ENCODE results near the gene KCNMB2. TPM values are rescaled to one million over a fixed set of nuclear protein-coding genes. Genes with fewer than 3 reads are reported as not detected.
A peak's percentile ranks its signal among the peaks of the same experiment; 100 is the strongest.

KCNMB2 gene
- total and polyA plus RNA-seq, 2 donors (not counting 1 experiment from before 2014, with no cell fraction given), result 0.17 TPM; not detected in 1

DNA sequence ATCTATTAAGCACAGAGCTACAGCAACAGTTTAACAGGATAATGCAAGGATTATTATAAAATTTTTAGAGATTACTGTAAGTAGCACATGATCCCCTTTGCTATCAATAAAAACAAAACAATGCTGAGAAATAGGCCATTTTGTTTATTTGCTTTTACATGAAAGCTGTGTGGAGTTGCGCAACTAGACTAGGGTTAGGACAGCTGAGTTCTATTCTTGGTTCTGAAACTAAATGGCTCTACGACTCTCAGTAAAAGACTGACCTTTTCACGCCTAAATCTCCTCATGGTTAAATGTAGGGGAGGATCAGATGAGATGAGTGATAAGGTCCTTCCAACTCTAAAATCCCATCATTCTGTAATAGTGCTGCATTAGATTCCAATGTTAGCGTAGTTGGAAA lies 25.0 kb downstream of the KCNMB2 start:
- H3K27ac ChIP-seq (ENCODE audit: insufficient read depth, low read length), result no peak overlapping the region
- H3K4me2 ChIP-seq (ENCODE audit: extremely low read depth, insufficient read depth, low read length), result no peak overlapping the region
- DNase-seq (ENCODE audit: low read depth in 2 of 2), result peak in 1 of 2 donors; percentile 16
- H3K9ac ChIP-seq (ENCODE audit: insufficient read depth, low read length), result no peak overlapping the region
- no peak overlapping the region for H3K4me3 ChIP-seq (replicated peaks in 1 of 4; ENCODE audit: control extremely low read depth in 1 of 4, insufficient read depth in 1 of 4, low read depth in 3 of 4, low read length in 4 of 4)
- TF ChIP-seq EZH2 (IDR thresholded peaks at IDR 0.05; ENCODE audit: low read length, missing control alignments) (no peak), CTCF (conservative IDR thresholded peaks at IDR 0.05 in 1 of 2, IDR thresholded peaks at IDR 0.05 in 1 of 2; ENCODE audit: low read depth in 1 of 2, low read length in 2 of 2) (no peak)
- no peak overlapping the region for H2AFZ ChIP-seq (ENCODE audit: low read length)
- H3K27me3 ChIP-seq (ENCODE audit: control insufficient read depth, insufficient read depth, low read length), result no peaks in the 10 kb centered on the region
- H3K79me2 ChIP-seq (ENCODE audit: control insufficient read depth, insufficient read depth, low read length), result no peaks in the 10 kb centered on the region
- H4K20me1 ChIP-seq (ENCODE audit: control insufficient read depth, extremely low read depth, insufficient read depth, low read length), result no peaks in the 10 kb centered on the region
- H3K36me3 ChIP-seq (ENCODE audit: control insufficient read depth, insufficient read depth, low read length), result no peaks in the 10 kb centered on the region
- H3K4me1 ChIP-seq (ENCODE audit: control insufficient read depth, extremely low read depth, insufficient read depth, low read length), result no peaks in the 10 kb centered on the region
- no peaks in the 10 kb centered on the region for H3K9me3 ChIP-seq (ENCODE audit: control insufficient read depth, insufficient read depth, low read depth, low read length)

DNA sequence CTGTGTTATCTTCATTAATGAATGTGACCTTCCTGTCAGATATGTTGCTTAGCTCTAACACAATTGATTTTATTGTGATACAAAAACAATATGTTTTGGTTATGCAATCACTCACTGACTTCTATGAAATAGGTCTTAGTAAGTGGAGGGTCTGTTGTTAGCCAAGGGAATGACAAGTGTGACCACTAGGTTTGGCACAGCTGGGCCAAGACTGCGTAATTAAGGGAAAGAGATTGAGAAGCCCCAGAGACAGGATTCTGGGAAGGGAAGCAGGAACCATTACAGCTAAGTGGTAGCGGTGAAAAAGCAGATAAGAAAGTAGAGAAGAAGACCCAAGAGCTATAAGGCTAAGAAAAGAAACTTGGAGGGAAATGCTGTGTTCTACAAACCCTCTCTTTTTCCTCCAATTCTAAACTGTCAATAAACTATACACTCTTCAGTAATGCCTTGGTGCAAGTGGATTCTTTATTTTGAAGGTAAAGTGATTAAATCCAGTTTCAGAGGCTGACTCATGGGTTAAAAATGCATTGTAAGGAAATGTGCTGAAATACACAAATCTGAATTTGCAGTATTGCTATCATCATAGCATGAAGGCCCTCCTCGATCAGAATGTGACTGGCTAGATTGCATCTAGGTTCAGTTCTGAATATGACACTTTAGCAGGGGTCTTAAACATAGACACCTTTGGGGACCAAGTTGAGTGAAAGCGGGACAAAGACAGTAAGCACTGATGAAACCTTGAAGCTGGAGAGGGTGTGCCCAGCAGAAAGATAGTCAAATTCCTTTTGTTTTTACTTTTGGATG lies 26.1 kb downstream of the KCNMB2 start:
- Histone ChIP-seq H3K9me3 (ENCODE audit: control insufficient read depth, insufficient read depth, low read depth, low read length) (no peaks in the 10 kb centered on the region), H3K27ac (ENCODE audit: insufficient read depth, low read length) (no peak overlapping the region), H2AFZ (ENCODE audit: low read length) (no peak overlapping the region), H3K27me3 (ENCODE audit: control insufficient read depth, insufficient read depth, low read length) (no peaks in the 10 kb centered on the region), H3K4me1 (ENCODE audit: control insufficient read depth, extremely low read depth, insufficient read depth, low read length) (no peaks in the 10 kb centered on the region), H3K4me2 (ENCODE audit: extremely low read depth, insufficient read depth, low read length) (no peak overlapping the region), H3K9ac (ENCODE audit: insufficient read depth, low read length) (no peak overlapping the region), H3K79me2 (ENCODE audit: control insufficient read depth, insufficient read depth, low read length) (no peaks in the 10 kb centered on the region), H3K36me3 (ENCODE audit: control insufficient read depth, insufficient read depth, low read length) (no peaks in the 10 kb centered on the region), H4K20me1 (ENCODE audit: control insufficient read depth, extremely low read depth, insufficient read depth, low read length) (no peaks in the 10 kb centered on the region), H3K4me3 (replicated peaks in 1 of 4; ENCODE audit: control extremely low read depth in 1 of 4, insufficient read depth in 1 of 4, low read depth in 3 of 4, low read length in 4 of 4) (no peak overlapping the region)
- TF ChIP-seq CTCF (conservative IDR thresholded peaks at IDR 0.05 in 1 of 2, IDR thresholded peaks at IDR 0.05 in 1 of 2; ENCODE audit: low read depth in 1 of 2, low read length in 2 of 2), result no peak
- no peak for TF ChIP-seq EZH2 (IDR thresholded peaks at IDR 0.05; ENCODE audit: low read length, missing control alignments)
- DNase-seq (ENCODE audit: low read depth in 2 of 2), result peak; percentile 18 to 27

DNA sequence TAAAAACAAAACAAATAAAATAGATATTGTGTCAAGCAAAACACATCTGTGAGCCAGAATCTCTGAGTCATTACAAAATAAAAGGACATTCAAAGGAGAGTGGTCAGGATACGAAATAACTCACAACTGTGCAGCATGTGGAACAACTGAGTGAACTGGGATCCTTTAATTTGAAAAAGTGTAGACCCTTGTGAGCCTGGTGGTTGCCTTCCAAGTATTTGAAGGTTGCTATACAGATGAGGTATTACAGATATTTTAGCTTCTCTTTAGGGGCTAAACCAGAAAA lies 26.7 kb downstream of the KCNMB2 start:
- no peak overlapping the region for H3K4me2 ChIP-seq (ENCODE audit: extremely low read depth, insufficient read depth, low read length)
- H4K20me1 ChIP-seq (ENCODE audit: control insufficient read depth, extremely low read depth, insufficient read depth, low read length), result no peaks in the 10 kb centered on the region
- H2AFZ ChIP-seq (ENCODE audit: low read length), result no peak overlapping the region
- H3K4me3 ChIP-seq (replicated peaks in 1 of 4; ENCODE audit: control extremely low read depth in 1 of 4, insufficient read depth in 1 of 4, low read depth in 3 of 4, low read length in 4 of 4), result no peak overlapping the region
- H3K79me2 ChIP-seq (ENCODE audit: control insufficient read depth, insufficient read depth, low read length), result no peaks in the 10 kb centered on the region
- no peaks in the 10 kb centered on the region for H3K36me3 ChIP-seq (ENCODE audit: control insufficient read depth, insufficient read depth, low read length)
- H3K27ac ChIP-seq (ENCODE audit: insufficient read depth, low read length), result no peak overlapping the region
- peak in 1 of 2 donors; percentile 7 for DNase-seq (ENCODE audit: low read depth in 2 of 2)
- H3K27me3 ChIP-seq (ENCODE audit: control insufficient read depth, insufficient read depth, low read length), result no peaks in the 10 kb centered on the region
- H3K9me3 ChIP-seq (ENCODE audit: control insufficient read depth, insufficient read depth, low read depth, low read length), result no peaks in the 10 kb centered on the region
- H3K4me1 ChIP-seq (ENCODE audit: control insufficient read depth, extremely low read depth, insufficient read depth, low read length), result no peaks in the 10 kb centered on the region
- TF ChIP-seq EZH2 (IDR thresholded peaks at IDR 0.05; ENCODE audit: low read length, missing control alignments) (no peak), CTCF (conservative IDR thresholded peaks at IDR 0.05 in 1 of 2, IDR thresholded peaks at IDR 0.05 in 1 of 2; ENCODE audit: low read depth in 1 of 2, low read length in 2 of 2) (no peak)
- H3K9ac ChIP-seq (ENCODE audit: insufficient read depth, low read length), result no peak overlapping the region

Data from fibroblast of lung (primary cell).